Right renal pelvis (tissue), 4 donors: ENCODE results near the gene TNFRSF1A. TPM values are rescaled to one million over a fixed set of nuclear protein-coding genes. Genes with fewer than 3 reads are reported as not detected.
"Not testable (repeated sequence)": the region's sequence is repeated elsewhere in the genome, so short reads cannot be mapped to it uniquely, and the experiment has no call there.

Source experiments
- DNase-seq, 4 donors: peaks; one replicate each; pipeline ENCODE4 v3.0.0-alpha.2; 2013; ENCODE audit warnings: low read depth in 4 of 4, low spot score in 3 of 4, missing footprints in 1 of 4
- polyA plus RNA-seq, 4 donors: library from polyadenylated mRNA; unstranded; fragments of 120-200 nt; gene quantifications; one replicate each; pipeline ENCODE4 v1.2.1, GENCODE V29; 2013; ENCODE audit not compliant: insufficient read length in 4 of 4

Gene TNFRSF1A
- polyA plus RNA-seq, 4 donors, result 103 to 118 (median 108) TPM

- DNase-seq, result not testable (repeated sequence)
Measured at GRCh38 chr12:6338536-6338935, 3.3 kb downstream of the TNFRSF1A start.

GRCh38 chr12:6337958-6338433 is 3.9 kb downstream of the TNFRSF1A start:
- no peak for DNase-seq

GRCh38 chr12:6336889-6337853 is 4.7 kb downstream of the TNFRSF1A start:
- no peak for DNase-seq

- peak; percentile 84 to 90 (median 87) for DNase-seq
Measured at GRCh38 chr12:6336079-6336888, 5.6 kb downstream of the TNFRSF1A start.

- no peak for DNase-seq
Measured at GRCh38 chr12:6335451-6336078, 6.3 kb downstream of the TNFRSF1A start.

- DNase-seq, result no peak
Measured at GRCh38 chr12:6334940-6335450, 6.9 kb downstream of the TNFRSF1A start.

- DNase-seq, result no peak
Measured at GRCh38 chr12:6334359-6334758, 7.5 kb downstream of the TNFRSF1A start.

- DNase-seq, result no peak
Measured at GRCh38 chr12:6333566-6333965, 8.3 kb downstream of the TNFRSF1A start.

- DNase-seq, result no peak
Measured at GRCh38 chr12:6333029-6333428, 8.8 kb downstream of the TNFRSF1A start.

- DNase-seq, result no peak
Measured at GRCh38 chr12:6332459-6332858, 9.4 kb downstream of the TNFRSF1A start.

GRCh38 chr12:6330999-6331714 is 10.7 kb downstream of the TNFRSF1A start:
- no peak for DNase-seq

- no peak for DNase-seq
Measured at GRCh38 chr12:6330192-6330591, 11.7 kb downstream of the TNFRSF1A start.

GRCh38 chr12:6329703-6330064 is 12.2 kb downstream of the TNFRSF1A start:
- DNase-seq, result no peak

- DNase-seq, result no peak
Measured at GRCh38 chr12:6328945-6329702, 12.8 kb downstream of the TNFRSF1A start.

- DNase-seq, result no peak
Measured at GRCh38 chr12:6328045-6328779, 13.7 kb downstream of the TNFRSF1A start.

GRCh38 chr12:6327229-6328041 is 14.4 kb downstream of the TNFRSF1A start:
- DNase-seq, result no peak

GRCh38 chr12:6326316-6327228 is 15.3 kb downstream of the TNFRSF1A start:
- no peak for DNase-seq
